T-helper 1 cell treated with Interleukin-12 subunit alpha and Interleukin-12 subunit beta and Interleukin-4 antibody, amounts not matched to agents 30 μg/mL and 1 μg/mL, for 36 hours (primary cell): Measurements from ENCODE around the gene EN1.
A peak's percentile ranks its signal among the peaks of the same experiment; 100 is the strongest.

Experiments used
- H3K27ac Mint-ChIP-seq: one replicate; pipeline ENCODE4 v1.8.0; 2021; ENCODE audit warnings: mild to moderate bottlenecking, mixed read lengths
- H3K27me3 Mint-ChIP-seq: one replicate; pipeline ENCODE4 v1.8.0; 2021; ENCODE audit warnings: low read depth, mixed read lengths
- H3K36me3 Mint-ChIP-seq: one replicate; pipeline ENCODE4 v1.8.0; 2021; ENCODE audit warnings: low read depth, mixed read lengths
- H3K4me1 Mint-ChIP-seq: one replicate; pipeline ENCODE4 v1.8.0; 2021; ENCODE audit warnings: low read depth, mixed read lengths
- H3K4me3 Mint-ChIP-seq: one replicate; pipeline ENCODE4 v1.8.0; 2021; ENCODE audit warnings: mild to moderate bottlenecking, moderate library complexity, mixed read lengths
- H3K9me3 Mint-ChIP-seq: one replicate; pipeline ENCODE4 v1.8.0; 2021; ENCODE audit warnings: mixed read lengths

Gene EN1

GRCh38 chr2:118846953-118847761 lies at the start of gene EN1:
Gene EN1, minus strand, starts transcription at chr2:118847648. Its CDS starts 481 bp downstream, at chr2:118847167.
- H3K27me3 Mint-ChIP-seq: peaks cover 88% of the 10 kb centered on the region
- H3K4me3 Mint-ChIP-seq: peak within 1 kb of the TSS; percentile 40
- H3K9me3 Mint-ChIP-seq: no peaks in the 10 kb centered on the region
- H3K36me3 Mint-ChIP-seq: peaks cover 5% of the 10 kb centered on the region
- H3K27ac Mint-ChIP-seq: peak within 1 kb of the TSS; percentile 63
- peaks cover 9% of the 10 kb centered on the region for H3K4me1 Mint-ChIP-seq

GRCh38 chr2:118893100-118893499 lies 45.7 kb upstream of the EN1 start:
- Mint-ChIP-seq H3K9me3 (peaks cover 20% of the 10 kb centered on the region), H3K4me1 (no peaks in the 10 kb centered on the region), H3K4me3 (no peak overlapping the region), H3K27ac (no peak overlapping the region), H3K27me3 (no peaks in the 10 kb centered on the region), H3K36me3 (no peaks in the 10 kb centered on the region)

- no peaks in the 10 kb centered on the region for H3K27me3 Mint-ChIP-seq
- H3K27ac Mint-ChIP-seq: no peak overlapping the region
- no peaks in the 10 kb centered on the region for H3K36me3 Mint-ChIP-seq
Measured at GRCh38 chr2:118889995-118890394, 42.5 kb upstream of the EN1 start.

GRCh38 chr2:118883792-118884191 lies 36.3 kb upstream of the EN1 start:
- Mint-ChIP-seq H3K36me3 (no peaks in the 10 kb centered on the region), H3K4me1 (peaks cover 7% of the 10 kb centered on the region), H3K27me3 (peaks cover 4% of the 10 kb centered on the region), H3K27ac (no peak overlapping the region), H3K4me3 (no peak overlapping the region), H3K9me3 (no peaks in the 10 kb centered on the region)

More at GRCh38 chr2:118889995-118890394, 42.5 kb upstream of the EN1 start:
- peaks cover 20% of the 10 kb centered on the region for H3K9me3 Mint-ChIP-seq
- H3K4me1 Mint-ChIP-seq: no peaks in the 10 kb centered on the region
- no peak overlapping the region for H3K4me3 Mint-ChIP-seq

GRCh38 chr2:118882693-118883336 lies 35.4 kb upstream of the EN1 start:
- Mint-ChIP-seq H3K4me1 (peaks cover 7% of the 10 kb centered on the region), H3K27ac (no peak overlapping the region), H3K27me3 (peaks cover 4% of the 10 kb centered on the region), H3K9me3 (no peaks in the 10 kb centered on the region), H3K4me3 (peak overlapping the region; percentile 61), H3K36me3 (no peaks in the 10 kb centered on the region)

GRCh38 chr2:118881490-118882129 lies 34.2 kb upstream of the EN1 start:
- H3K4me1 Mint-ChIP-seq: peaks cover 7% of the 10 kb centered on the region
- no peaks in the 10 kb centered on the region for H3K36me3 Mint-ChIP-seq
- H3K27ac Mint-ChIP-seq: no peak overlapping the region
- no peak overlapping the region for H3K4me3 Mint-ChIP-seq
- H3K27me3 Mint-ChIP-seq: peaks cover 4% of the 10 kb centered on the region
- no peaks in the 10 kb centered on the region for H3K9me3 Mint-ChIP-seq

- Mint-ChIP-seq H3K4me1 (peaks cover 7% of the 10 kb centered on the region), H3K9me3 (no peaks in the 10 kb centered on the region), H3K27ac (no peak overlapping the region), H3K4me3 (no peak overlapping the region), H3K27me3 (peaks cover 4% of the 10 kb centered on the region), H3K36me3 (no peaks in the 10 kb centered on the region)
Measured at GRCh38 chr2:118880501-118880900, 33.1 kb upstream of the EN1 start.

GRCh38 chr2:118878531-118879149 lies 31.2 kb upstream of the EN1 start:
- H3K9me3 Mint-ChIP-seq: no peaks in the 10 kb centered on the region
- H3K4me3 Mint-ChIP-seq: no peak overlapping the region
- H3K36me3 Mint-ChIP-seq: no peaks in the 10 kb centered on the region
- peaks cover 4% of the 10 kb centered on the region for H3K27me3 Mint-ChIP-seq
- H3K4me1 Mint-ChIP-seq: peaks cover 7% of the 10 kb centered on the region
- no peak overlapping the region for H3K27ac Mint-ChIP-seq

- H3K4me1 Mint-ChIP-seq: no peaks in the 10 kb centered on the region
- H3K36me3 Mint-ChIP-seq: no peaks in the 10 kb centered on the region
Measured at GRCh38 chr2:118875318-118875717, 27.9 kb upstream of the EN1 start.

GRCh38 chr2:118874324-118874723 lies 26.9 kb upstream of the EN1 start:
- Mint-ChIP-seq H3K36me3 (no peaks in the 10 kb centered on the region), H3K27me3 (peaks cover 13% of the 10 kb centered on the region), H3K27ac (no peak overlapping the region), H3K4me1 (no peaks in the 10 kb centered on the region), H3K9me3 (no peaks in the 10 kb centered on the region), H3K4me3 (no peak overlapping the region)

More at GRCh38 chr2:118875318-118875717, 27.9 kb upstream of the EN1 start:
- no peak overlapping the region for H3K4me3 Mint-ChIP-seq
- no peak overlapping the region for H3K27ac Mint-ChIP-seq
- peaks cover 8% of the 10 kb centered on the region for H3K27me3 Mint-ChIP-seq
- H3K9me3 Mint-ChIP-seq: no peaks in the 10 kb centered on the region

GRCh38 chr2:118865106-118865505 lies 17.7 kb upstream of the EN1 start:
- Mint-ChIP-seq H3K27ac (no peak overlapping the region), H3K27me3 (peaks cover 46% of the 10 kb centered on the region), H3K9me3 (no peaks in the 10 kb centered on the region), H3K4me3 (no peak overlapping the region), H3K36me3 (no peaks in the 10 kb centered on the region), H3K4me1 (no peaks in the 10 kb centered on the region)

GRCh38 chr2:118864207-118864606 lies 16.8 kb upstream of the EN1 start:
- peaks cover 51% of the 10 kb centered on the region for H3K27me3 Mint-ChIP-seq
- H3K4me3 Mint-ChIP-seq: no peak overlapping the region
- no peaks in the 10 kb centered on the region for H3K36me3 Mint-ChIP-seq
- H3K9me3 Mint-ChIP-seq: no peaks in the 10 kb centered on the region
- H3K4me1 Mint-ChIP-seq: no peaks in the 10 kb centered on the region
- no peak overlapping the region for H3K27ac Mint-ChIP-seq

GRCh38 chr2:118861731-118862130 lies 14.3 kb upstream of the EN1 start:
- no peak overlapping the region for H3K4me3 Mint-ChIP-seq
- no peaks in the 10 kb centered on the region for H3K9me3 Mint-ChIP-seq
- peaks cover 3% of the 10 kb centered on the region for H3K4me1 Mint-ChIP-seq
- peaks cover 64% of the 10 kb centered on the region for H3K27me3 Mint-ChIP-seq
- no peak overlapping the region for H3K27ac Mint-ChIP-seq
- H3K36me3 Mint-ChIP-seq: no peaks in the 10 kb centered on the region

- H3K27me3 Mint-ChIP-seq: peaks cover 69% of the 10 kb centered on the region
- no peak overlapping the region for H3K27ac Mint-ChIP-seq
- no peaks in the 10 kb centered on the region for H3K36me3 Mint-ChIP-seq
- no peak overlapping the region for H3K4me3 Mint-ChIP-seq
- peaks cover 6% of the 10 kb centered on the region for H3K4me1 Mint-ChIP-seq
- H3K9me3 Mint-ChIP-seq: no peaks in the 10 kb centered on the region
Measured at GRCh38 chr2:118861242-118861641, 13.8 kb upstream of the EN1 start.
